ENCODE results near the gene RNF17. TPM values are rescaled to one million over a fixed set of nuclear protein-coding genes. Genes with fewer than 3 reads are reported as not detected.
A peak's percentile ranks its signal among the peaks of the same experiment; 100 is the strongest.

RNF17 gene
- total and polyA plus RNA-seq, 2 of the 8 experiments (the other 6 are each of a cell fraction or from before 2014, with no cell fraction given): not detected

GRCh38 chr13:24745861-24746617 is 17.9 kb upstream of the RNF17 start:
- no peak overlapping the region for H2BK5ac ChIP-seq (ENCODE audit: low read depth, low read length)
- POLR2A ChIA-PET (ENCODE audit: partially characterized antibody): no interaction called here
- H3K9me3 ChIP-seq (ENCODE audit: insufficient read depth in 2 of 2, low read depth in 1 of 2, low read length in 1 of 2): no peaks in the 10 kb centered on the region; a peak in 1 of 4 replicates
- H3K56ac ChIP-seq (replicated peaks; ENCODE audit: insufficient read length, low read depth, low read length): no peak overlapping the region
- no peak overlapping the region for H3K27ac ChIP-seq (ENCODE audit: low read depth, low read length)
- H2BK120ac ChIP-seq (replicated peaks; ENCODE audit: low read depth, low read length): no peak overlapping the region
- H3K4me2 ChIP-seq (ENCODE audit: insufficient read depth in 1 of 2, low read depth in 2 of 2, low read length in 2 of 2): peak overlapping the region; percentile 66 to 89
- no peak overlapping the region for H3K9ac ChIP-seq (replicated peaks in 1 of 4; ENCODE audit: extremely low read depth in 1 of 4, low read depth in 3 of 4, low read length in 3 of 4)
- no peak for FAIRE-seq
- peaks cover 11% of the 10 kb centered on the region for H3K23me2 ChIP-seq (ENCODE audit: low read depth, low read length)
- H3K79me2 ChIP-seq (ENCODE audit: control insufficient read depth in 1 of 2, insufficient read depth in 2 of 2, low read length in 2 of 2): no peaks in the 10 kb centered on the region
- peaks cover 43 to 64% (median 58%) of the 10 kb centered on the region in 4 experiments for H3K27me3 ChIP-seq (replicated peaks in 1 of 4; ENCODE audit: control insufficient read depth in 3 of 4, extremely low read depth in 1 of 4, insufficient read depth in 3 of 4, low read length in 3 of 4)
- peak overlapping the region; percentile 22 to 58 (median 44) for H3K4me3 ChIP-seq (ENCODE audit: extremely low read depth in 1 of 4, insufficient read depth in 2 of 4, low read depth in 3 of 4, low read length in 4 of 4)
- peak overlapping the region; percentile 45 for H4K8ac ChIP-seq (ENCODE audit: extremely low read depth, insufficient read depth, low read length)
- no peaks in the 10 kb centered on the region for H3K79me1 ChIP-seq (ENCODE audit: low read depth, low read length)
- H3K14ac ChIP-seq (ENCODE audit: insufficient read length): no peak overlapping the region
- no peak overlapping the region; the same call in 1 of the 2 replicates for H3K18ac ChIP-seq (ENCODE audit: extremely low read depth, low read length)
- no peak overlapping the region for H3K23ac ChIP-seq (ENCODE audit: insufficient read length)
- peak overlapping the region; percentile 68; the same call in 1 of the 2 replicates for H2BK12ac ChIP-seq (ENCODE audit: low read depth, low read length)
- H2BK15ac ChIP-seq (ENCODE audit: low read length): peak overlapping the region; percentile 88; the same call in 1 of the 2 replicates
- peak overlapping the region; percentile 72; the same call in 1 of the 2 replicates for H2AFZ ChIP-seq (ENCODE audit: low read length)
- peak in 1 of 2 experiments; percentile 72 for DNase-seq (ENCODE audit: low read depth in 1 of 2, low spot score in 2 of 2)
- H2AK5ac ChIP-seq (ENCODE audit: low read depth, low read length): no peak overlapping the region
- no peak overlapping the region for H2BK20ac ChIP-seq (ENCODE audit: low read length)
- WGBS, 2 experiments (ENCODE audit: extremely low coverage in 1 of 2, insufficient coverage in 1 of 2, insufficient read length in 1 of 2, insufficient replicate concordance in 2 of 2, low coverage in 1 of 2, low lambda C conversion rate in 2 of 2, missing lambda C conversion rate in 1 of 2): 6% methylated on average over 62 of the region's 70 CpGs; no CpG with 5 or more reads in 1 of the 2 experiments
- H3K4me1 ChIP-seq (replicated peaks in 1 of 4; ENCODE audit: control insufficient read depth in 3 of 4, insufficient read depth in 4 of 4, low read length in 3 of 4): peaks cover 0 to 18% (median 8%) of the 10 kb centered on the region in 4 experiments; a peak in 5 of 7 replicates
- CTCF ChIA-PET (ENCODE audit: partially characterized antibody): interaction anchor here (0.8 to 2.1 kb wide), 7 partner anchors 9 to 98 kb away, joined by 3 to 5 read pairs (median 3); partner anchors contain the start of gene ATP12A
- H4K5ac ChIP-seq (ENCODE audit: insufficient read length, low read depth, low read length): no peak overlapping the region
- H4K91ac ChIP-seq (replicated peaks; ENCODE audit: insufficient read length, low read length): no peak overlapping the region
- H3K4ac ChIP-seq (replicated peaks; ENCODE audit: insufficient read length, low read depth, low read length): no peak overlapping the region
- peaks cover 0 to 2% of the 10 kb centered on the region in 2 experiments for H4K20me1 ChIP-seq (replicated peaks in 1 of 2; ENCODE audit: control insufficient read depth in 1 of 2, insufficient read depth in 2 of 2, low read length in 2 of 2)
- peaks cover 0 to 5% (median 0%) of the 10 kb centered on the region in 4 experiments; a peak in 1 of 8 replicates for H3K36me3 ChIP-seq (ENCODE audit: control insufficient read depth in 2 of 4, insufficient read depth in 4 of 4, low read length in 3 of 4)
- TF ChIP-seq CREB1 (IDR thresholded peaks at IDR 0.05): no peak
- TF ChIP-seq RNF2 (IDR thresholded peaks at IDR 0.05; ENCODE audit: borderline replicate concordance, low read depth, low read length, missing control alignments, poor library complexity, severe bottlenecking): no peak
- no peak for TF ChIP-seq MAFK (IDR thresholded peaks at IDR 0.05; ENCODE audit: low read depth, low read length)
- no peak for TF ChIP-seq CEBPB (IDR thresholded peaks at IDR 0.05; ENCODE audit: low read depth, low read length)
- TF ChIP-seq SIX5 (IDR thresholded peaks at IDR 0.05; ENCODE audit: low read depth, low read length): no peak
- no peak for TF ChIP-seq MAX (IDR thresholded peaks at IDR 0.05)
- TF ChIP-seq E2F6 (IDR thresholded peaks at IDR 0.05): peak; percentile 24; the same call in 1 of the 2 replicates
- TF ChIP-seq SUZ12 (IDR thresholded peaks at IDR 0.05; ENCODE audit: low read length): peak; percentile 97
- peak; percentile 97 for TF ChIP-seq KDM4A (IDR thresholded peaks at IDR 0.05; ENCODE audit: low read depth, low read length, severe bottlenecking)
- TF ChIP-seq RFX5 (IDR thresholded peaks at IDR 0.05; ENCODE audit: borderline replicate concordance, low read depth, low read length): no peak
- TF ChIP-seq GTF2F1 (IDR thresholded peaks at IDR 0.05; ENCODE audit: borderline replicate concordance, low read depth, low read length): no peak
